SJSA1 (cell line): ENCODE data around the gene PLCB4. TPM values are rescaled to one million over a fixed set of nuclear protein-coding genes. Genes with fewer than 3 reads are reported as not detected.

Experiments
- DNase-seq, 2 experiments: peaks; one replicate each; pipeline ENCODE4 v3.0.0-alpha.2; 2015 to 2020; ENCODE audit warnings: low spot score in 2 of 2, low read depth in 1 of 2
- H3K27ac ChIP-seq: fragments of 250-450 bp; sonication (Bioruptor Pico); 2 replicates; pipeline ENCODE4 v1.5.1; 2020; ENCODE audit warnings: mild to moderate bottlenecking, moderate library complexity
- H3K27me3 ChIP-seq: fragments of 250-450 bp; sonication (Bioruptor Pico); replicated peaks from 2 replicates; pipeline ENCODE4 v1.5.1; 2020; ENCODE audit warnings: mild to moderate bottlenecking, moderate library complexity
- H3K36me3 ChIP-seq: fragments of 250-450 bp; sonication (Bioruptor Pico); 2 replicates; pipeline ENCODE4 v1.5.1; 2020; ENCODE audit warnings: mild to moderate bottlenecking
- H3K4me1 ChIP-seq: fragments of 250-450 bp; sonication (Bioruptor Pico); replicated peaks from 2 replicates; pipeline ENCODE4 v1.6.1; 2021; ENCODE audit warnings: mild to moderate bottlenecking
- H3K4me3 ChIP-seq: fragments of 250-450 bp; sonication (Bioruptor Pico); 2 replicates; pipeline ENCODE4 v1.5.1; 2020; ENCODE audit warnings: mild to moderate bottlenecking
- H3K9me3 ChIP-seq: fragments of 250-450 bp; sonication (Bioruptor Pico); replicated peaks from 2 replicates; pipeline ENCODE4 v1.5.1; 2020; ENCODE audit warnings: mild to moderate bottlenecking
- total RNA-seq: library from RNA; depleted of rRNA; stranded (reverse); fragments of >200 nt; shearing (Covaris generic); gene quantifications from 2 replicates; pipeline ENCODE4 v1.2.3, GENCODE V29; 2014

PLCB4 gene
- total RNA-seq, 1 experiment from 2014 or later = 9.3 TPM

DNA sequence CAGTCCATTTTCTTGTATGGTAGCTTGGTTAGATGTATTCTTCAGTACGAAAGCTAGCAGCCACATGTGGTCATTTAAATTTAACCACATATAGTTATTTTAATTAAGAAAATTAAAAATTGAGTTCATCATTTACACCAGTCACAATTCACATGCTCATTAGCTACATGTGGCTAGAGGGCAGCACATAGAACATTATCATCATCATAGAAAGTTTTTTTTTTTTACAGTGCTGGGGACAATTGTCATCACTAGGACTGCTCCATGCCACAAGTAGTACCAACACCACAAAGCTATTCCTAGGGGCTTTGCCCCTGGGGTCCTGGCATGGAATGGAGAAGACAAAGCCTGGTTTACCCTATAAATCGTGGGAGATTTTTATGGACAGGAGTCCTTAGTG lies 30.5 kb downstream of the PLCB4 start:
- Histone ChIP-seq H3K9me3 (no peaks in the 10 kb centered on the region), H3K27me3 (no peaks in the 10 kb centered on the region), H3K36me3 (no peaks in the 10 kb centered on the region), H3K4me3 (no peak overlapping the region), H3K27ac (no peak overlapping the region), H3K4me1 (no peaks in the 10 kb centered on the region)
- no peak for DNase-seq

- Histone ChIP-seq H3K4me3 (no peak overlapping the region), H3K27me3 (no peaks in the 10 kb centered on the region), H3K4me1 (no peaks in the 10 kb centered on the region), H3K9me3 (no peaks in the 10 kb centered on the region), H3K36me3 (no peaks in the 10 kb centered on the region), H3K27ac (no peak overlapping the region)
- no peak for DNase-seq
Observed at GRCh38 chr20:9100691-9101090, 31.8 kb downstream of the PLCB4 start.

DNA sequence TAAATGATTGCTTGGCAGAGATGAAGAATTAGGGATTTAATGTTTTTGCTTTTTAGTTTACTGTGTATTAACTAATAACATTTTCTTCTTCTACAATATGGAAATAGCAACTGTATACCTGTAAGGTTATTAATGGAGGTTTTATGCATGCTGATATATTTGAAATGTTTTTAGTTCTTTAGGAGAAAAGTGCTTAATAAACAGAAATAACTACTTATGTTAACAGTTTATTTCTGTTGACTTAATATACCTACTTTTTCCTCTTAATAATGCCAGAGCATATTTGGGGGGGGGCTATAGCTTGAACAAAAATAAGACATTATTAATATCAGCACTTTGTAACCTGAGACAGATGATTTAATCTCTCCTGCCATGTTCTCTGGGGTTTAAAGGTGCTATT lies 33.6 kb downstream of the PLCB4 start:
- no peak for DNase-seq
- no peaks in the 10 kb centered on the region for H3K4me1 ChIP-seq
- H3K9me3 ChIP-seq = no peaks in the 10 kb centered on the region
- no peaks in the 10 kb centered on the region for H3K27me3 ChIP-seq
- H3K36me3 ChIP-seq = no peaks in the 10 kb centered on the region
- no peak overlapping the region for H3K27ac ChIP-seq
- H3K4me3 ChIP-seq = no peak overlapping the region

DNA sequence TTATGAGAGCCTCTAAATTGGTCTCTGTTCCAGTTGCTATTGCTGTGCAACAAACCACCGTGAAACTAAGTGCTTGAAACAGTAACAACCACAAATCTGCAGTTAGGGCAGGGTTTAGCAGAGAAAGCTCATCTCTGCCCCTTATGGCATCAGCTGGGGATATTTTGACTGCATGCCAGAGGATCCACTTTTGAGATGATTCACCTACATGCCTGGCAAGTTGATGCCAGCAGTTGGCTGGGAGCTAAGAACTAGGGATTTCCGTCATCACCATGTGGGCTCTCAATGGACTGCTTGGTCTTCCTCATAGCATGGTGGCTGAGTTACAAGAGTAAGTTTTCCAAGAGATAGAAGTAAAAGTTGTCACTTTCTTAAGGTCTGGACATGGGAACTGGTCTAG lies 35.1 kb downstream of the PLCB4 start:
- no peaks in the 10 kb centered on the region for H3K9me3 ChIP-seq
- no peak overlapping the region for H3K4me3 ChIP-seq
- no peaks in the 10 kb centered on the region for H3K36me3 ChIP-seq
- no peak overlapping the region for H3K27ac ChIP-seq
- no peaks in the 10 kb centered on the region for H3K27me3 ChIP-seq
- no peaks in the 10 kb centered on the region for H3K4me1 ChIP-seq
- no peak for DNase-seq

- H3K36me3 ChIP-seq = no peaks in the 10 kb centered on the region
- peaks cover 22% of the 10 kb centered on the region for H3K4me1 ChIP-seq
- no peak overlapping the region for H3K4me3 ChIP-seq
- no peaks in the 10 kb centered on the region for H3K9me3 ChIP-seq
- H3K27ac ChIP-seq = no peak overlapping the region
- H3K27me3 ChIP-seq = no peaks in the 10 kb centered on the region
- DNase-seq = no peak
Observed at GRCh38 chr20:9108260-9108659, 39.4 kb downstream of the PLCB4 start.

DNA sequence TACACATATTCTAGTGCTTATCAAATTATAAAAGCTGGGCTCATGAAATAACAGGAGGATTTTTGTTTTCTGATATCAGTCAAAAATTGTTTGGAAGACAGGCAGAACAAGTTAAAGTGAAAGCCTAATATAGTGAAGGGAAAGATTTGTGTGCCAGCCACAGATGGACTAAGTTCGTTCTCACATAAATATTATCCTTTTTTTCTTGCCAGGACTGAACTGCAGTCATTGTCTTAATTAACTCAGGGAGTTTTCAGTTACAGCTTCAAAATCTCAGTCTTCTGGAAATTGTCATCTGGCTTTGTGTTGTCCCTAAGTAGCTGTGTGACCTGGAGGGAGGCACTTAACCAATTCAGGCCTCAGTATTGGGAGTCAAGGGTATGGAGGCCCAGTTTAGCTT lies 40.7 kb downstream of the PLCB4 start:
- Histone ChIP-seq H3K4me1 (peaks cover 25% of the 10 kb centered on the region), H3K27me3 (no peaks in the 10 kb centered on the region), H3K9me3 (no peaks in the 10 kb centered on the region), H3K27ac (peak overlapping the region; percentile 4; the same call in 1 of the 2 replicates), H3K36me3 (no peaks in the 10 kb centered on the region), H3K4me3 (no peak overlapping the region)
- DNase-seq = no peak

GRCh38 chr20:9110365-9110764 lies 41.5 kb downstream of the PLCB4 start:
- Histone ChIP-seq H3K27me3 (no peaks in the 10 kb centered on the region), H3K4me1 (peaks cover 25% of the 10 kb centered on the region), H3K9me3 (no peaks in the 10 kb centered on the region), H3K27ac (0 out of 2 replicates have a peak overlapping the region, but pooled peaks have one; percentile 4), H3K4me3 (no peak overlapping the region), H3K36me3 (no peaks in the 10 kb centered on the region)
- peak in 1 of 2 experiments; percentile 60 for DNase-seq

DNA sequence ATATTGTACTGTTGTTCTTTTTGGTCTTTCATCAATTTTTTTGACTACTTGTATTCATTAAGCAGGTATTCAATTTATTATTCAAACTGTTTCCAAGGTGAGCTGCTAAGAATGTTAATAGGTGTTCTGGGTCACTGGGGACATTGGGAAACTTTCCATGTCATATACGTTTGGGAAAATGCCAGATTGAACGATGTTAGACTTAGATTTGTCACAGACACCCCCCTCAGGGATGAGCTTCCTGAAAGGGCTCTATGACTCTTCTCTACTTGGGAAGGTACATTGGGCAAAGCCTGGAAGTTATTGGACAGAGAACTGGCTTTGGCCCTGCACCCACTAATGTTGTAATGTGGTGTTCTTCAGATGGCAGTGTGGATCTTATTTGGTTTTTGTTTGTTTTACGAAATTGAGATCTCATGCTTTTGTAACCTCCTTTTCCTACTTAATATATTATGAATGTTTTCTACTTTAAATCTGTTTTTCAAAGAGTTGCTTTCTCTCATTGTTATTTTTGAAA lies 42.1 kb downstream of the PLCB4 start:
- Histone ChIP-seq H3K9me3 (no peaks in the 10 kb centered on the region), H3K27ac (no peak overlapping the region)
- no peak for DNase-seq

DNA sequence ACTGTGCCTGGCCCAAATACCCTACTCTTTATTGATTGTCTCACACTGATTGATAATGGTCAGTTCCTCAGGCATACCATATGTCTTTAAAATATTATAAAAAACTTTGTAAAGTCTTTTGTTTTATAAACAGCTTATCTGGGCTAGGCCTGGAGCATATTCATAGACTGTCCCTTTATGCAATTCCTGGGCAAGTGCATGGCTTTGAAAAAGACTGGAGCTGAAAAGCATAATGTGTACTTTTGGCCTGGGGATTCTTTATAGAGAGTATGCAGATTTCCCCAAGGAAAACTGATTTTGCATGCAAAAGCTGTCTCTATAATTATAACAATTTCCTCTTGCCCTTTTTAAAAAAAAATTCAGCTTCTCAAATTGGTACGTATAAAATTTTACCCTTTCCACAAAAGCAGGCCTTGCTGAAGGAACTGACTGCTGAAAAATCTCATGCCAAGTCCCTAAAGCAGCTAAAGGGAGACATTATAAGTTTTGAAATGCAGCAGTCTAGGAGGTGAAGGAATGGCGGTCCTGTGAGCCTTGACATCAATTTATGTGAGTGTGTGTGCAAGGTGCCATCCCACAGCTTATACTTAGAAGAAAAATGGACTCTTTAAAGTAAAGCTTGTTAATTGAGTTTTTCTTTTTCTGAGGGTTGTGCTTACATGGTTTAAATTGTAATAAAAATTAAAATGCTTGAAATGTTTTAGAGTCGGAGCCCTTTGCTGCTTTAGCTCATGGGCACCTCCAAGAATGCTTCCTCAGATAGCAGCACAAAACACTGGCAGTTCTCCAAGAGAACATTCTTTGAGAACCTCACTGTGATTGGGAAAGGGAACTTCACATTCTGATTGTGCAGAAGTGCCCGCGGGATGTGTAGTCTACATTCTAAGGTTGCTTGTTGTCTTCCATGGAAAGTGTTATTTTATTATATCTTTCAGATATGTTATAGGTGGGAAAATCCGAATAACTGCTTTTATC lies 43.9 kb downstream of the PLCB4 start:
- no peaks in the 10 kb centered on the region for H3K36me3 ChIP-seq
- peak in 1 of 2 experiments; percentile 53 for DNase-seq
- no peak overlapping the region; the same call in 1 of the 2 replicates for H3K27ac ChIP-seq
- no peaks in the 10 kb centered on the region for H3K27me3 ChIP-seq
- H3K9me3 ChIP-seq = no peaks in the 10 kb centered on the region
- no peak overlapping the region for H3K4me3 ChIP-seq
- H3K4me1 ChIP-seq = peaks cover 25% of the 10 kb centered on the region

More for the DNA sequence above, 42.1 kb downstream of the PLCB4 start:
- Histone ChIP-seq H3K4me3 (no peak overlapping the region), H3K27me3 (no peaks in the 10 kb centered on the region), H3K4me1 (peaks cover 25% of the 10 kb centered on the region), H3K36me3 (no peaks in the 10 kb centered on the region)

DNA sequence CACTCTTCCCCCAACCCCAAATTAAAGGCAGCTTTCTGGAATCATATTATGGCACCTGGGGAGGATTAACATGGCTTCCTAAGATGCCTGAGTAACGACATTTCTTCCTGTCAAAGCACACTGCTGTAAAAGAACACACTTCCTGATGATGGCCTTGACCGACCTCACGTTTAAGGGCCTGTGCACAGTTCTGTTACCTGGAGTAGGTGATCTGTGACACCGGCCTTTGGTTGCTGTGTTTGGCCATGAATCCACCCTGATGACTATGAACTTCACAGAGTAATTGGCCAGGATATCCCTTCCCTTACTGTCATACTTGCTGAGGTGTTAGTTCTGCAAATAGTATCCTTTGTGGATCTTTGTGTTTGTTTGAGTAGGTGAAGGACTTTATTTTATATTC lies 45.8 kb downstream of the PLCB4 start:
- H3K27me3 ChIP-seq = no peaks in the 10 kb centered on the region
- DNase-seq = no peak
- H3K4me1 ChIP-seq = peaks cover 22% of the 10 kb centered on the region
- no peak overlapping the region for H3K4me3 ChIP-seq
- H3K9me3 ChIP-seq = no peaks in the 10 kb centered on the region
- H3K27ac ChIP-seq = no peak overlapping the region
- H3K36me3 ChIP-seq = no peaks in the 10 kb centered on the region

GRCh38 chr20:9117548-9117947 lies 48.7 kb downstream of the PLCB4 start:
- H3K27me3 ChIP-seq = no peaks in the 10 kb centered on the region
- no peak overlapping the region for H3K4me3 ChIP-seq
- H3K9me3 ChIP-seq = no peaks in the 10 kb centered on the region
- DNase-seq = no peak
- H3K36me3 ChIP-seq = no peaks in the 10 kb centered on the region
- peaks cover 9% of the 10 kb centered on the region for H3K4me1 ChIP-seq
- H3K27ac ChIP-seq = no peak overlapping the region

- H3K9me3 ChIP-seq = no peaks in the 10 kb centered on the region
- DNase-seq = no peak
- H3K27me3 ChIP-seq = no peaks in the 10 kb centered on the region
- H3K4me1 ChIP-seq = no peaks in the 10 kb centered on the region
- H3K27ac ChIP-seq = no peak overlapping the region
- H3K36me3 ChIP-seq = no peaks in the 10 kb centered on the region
- H3K4me3 ChIP-seq = no peak overlapping the region
Observed at GRCh38 chr20:9119776-9120175, 50.9 kb downstream of the PLCB4 start.

DNA sequence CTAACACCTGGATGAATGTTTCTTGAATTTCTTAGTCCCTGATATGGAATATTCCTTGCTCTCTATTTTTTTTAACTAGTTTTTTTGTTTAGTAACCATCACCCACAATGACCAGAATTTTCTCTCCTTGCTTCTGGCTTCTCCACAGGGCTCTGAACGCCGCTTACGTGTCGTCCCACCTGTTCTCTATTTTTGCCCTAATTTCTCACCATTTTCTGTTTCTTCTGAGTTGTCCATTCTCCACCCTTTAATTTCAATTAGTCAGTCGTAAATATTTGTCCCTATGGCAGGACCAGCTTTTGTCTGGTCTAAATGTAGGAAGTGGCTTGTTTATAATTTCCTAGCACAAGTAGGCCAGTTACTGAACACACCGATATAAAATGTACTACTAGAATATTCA lies 52.3 kb downstream of the PLCB4 start:
- DNase-seq = no peak
- Histone ChIP-seq H3K4me3 (no peak overlapping the region), H3K9me3 (no peaks in the 10 kb centered on the region), H3K27ac (no peak overlapping the region), H3K4me1 (no peaks in the 10 kb centered on the region), H3K27me3 (no peaks in the 10 kb centered on the region), H3K36me3 (no peaks in the 10 kb centered on the region)

- H3K27ac ChIP-seq = no peak overlapping the region
- no peaks in the 10 kb centered on the region for H3K4me1 ChIP-seq
- no peak overlapping the region for H3K4me3 ChIP-seq
- H3K27me3 ChIP-seq = no peaks in the 10 kb centered on the region
- no peak for DNase-seq
- H3K36me3 ChIP-seq = no peaks in the 10 kb centered on the region
- H3K9me3 ChIP-seq = no peaks in the 10 kb centered on the region
Observed at GRCh38 chr20:9122571-9122970, 53.7 kb downstream of the PLCB4 start.
